ENCODE data around the gene SHC2.

DNA sequence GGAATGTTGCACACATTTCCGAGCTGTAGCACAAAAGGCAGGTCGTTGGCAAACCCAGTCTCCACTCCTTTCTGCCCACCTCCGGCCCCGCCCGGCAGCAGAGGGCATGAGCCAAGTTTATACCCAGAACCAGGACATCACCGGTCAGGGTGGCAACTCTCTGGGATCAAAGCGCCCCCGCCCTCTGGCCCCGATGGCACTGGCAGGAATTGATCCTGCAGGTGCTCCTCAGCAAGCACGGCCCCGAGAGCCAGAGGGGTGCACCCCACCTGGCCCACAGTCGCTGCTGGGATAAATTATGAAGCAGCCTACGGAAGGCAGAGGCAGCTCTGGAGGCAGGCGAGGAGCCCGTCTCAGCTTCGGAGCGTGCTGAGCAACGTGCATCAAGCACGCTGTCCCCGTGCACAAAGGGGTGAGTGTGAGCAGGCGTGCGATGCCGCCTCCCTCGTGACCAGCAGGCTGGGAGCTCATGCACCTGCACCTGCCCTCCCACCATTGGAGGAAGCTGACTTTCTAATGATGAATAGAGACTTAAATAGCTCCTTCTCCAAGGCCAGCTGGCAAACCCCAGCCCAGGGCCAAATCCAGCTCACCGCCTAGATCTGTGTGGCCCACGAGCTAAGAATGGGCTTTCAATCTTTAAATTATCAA is 25.7 kb downstream of the SHC2 start:
- TF ChIP-seq POLR2A (IDR thresholded peaks at IDR 0.05), result no peak
- TF ChIP-seq, protein P1, sequence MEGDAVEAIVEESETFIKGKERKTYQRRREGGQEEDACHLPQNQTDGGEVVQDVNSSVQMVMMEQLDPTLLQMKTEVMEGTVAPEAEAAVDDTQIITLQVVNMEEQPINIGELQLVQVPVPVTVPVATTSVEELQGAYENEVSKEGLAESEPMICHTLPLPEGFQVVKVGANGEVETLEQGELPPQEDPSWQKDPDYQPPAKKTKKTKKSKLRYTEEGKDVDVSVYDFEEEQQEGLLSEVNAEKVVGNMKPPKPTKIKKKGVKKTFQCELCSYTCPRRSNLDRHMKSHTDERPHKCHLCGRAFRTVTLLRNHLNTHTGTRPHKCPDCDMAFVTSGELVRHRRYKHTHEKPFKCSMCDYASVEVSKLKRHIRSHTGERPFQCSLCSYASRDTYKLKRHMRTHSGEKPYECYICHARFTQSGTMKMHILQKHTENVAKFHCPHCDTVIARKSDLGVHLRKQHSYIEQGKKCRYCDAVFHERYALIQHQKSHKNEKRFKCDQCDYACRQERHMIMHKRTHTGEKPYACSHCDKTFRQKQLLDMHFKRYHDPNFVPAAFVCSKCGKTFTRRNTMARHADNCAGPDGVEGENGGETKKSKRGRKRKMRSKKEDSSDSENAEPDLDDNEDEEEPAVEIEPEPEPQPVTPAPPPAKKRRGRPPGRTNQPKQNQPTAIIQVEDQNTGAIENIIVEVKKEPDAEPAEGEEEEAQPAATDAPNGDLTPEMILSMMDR (IDR thresholded peaks at IDR 0.05), result no peak
